ENCODE results near the gene ATN1.
"Not testable (repeated sequence)": the region's sequence is repeated elsewhere in the genome, so short reads cannot be mapped to it uniquely, and the experiment has no call there.

The ATN1 gene, protein sequence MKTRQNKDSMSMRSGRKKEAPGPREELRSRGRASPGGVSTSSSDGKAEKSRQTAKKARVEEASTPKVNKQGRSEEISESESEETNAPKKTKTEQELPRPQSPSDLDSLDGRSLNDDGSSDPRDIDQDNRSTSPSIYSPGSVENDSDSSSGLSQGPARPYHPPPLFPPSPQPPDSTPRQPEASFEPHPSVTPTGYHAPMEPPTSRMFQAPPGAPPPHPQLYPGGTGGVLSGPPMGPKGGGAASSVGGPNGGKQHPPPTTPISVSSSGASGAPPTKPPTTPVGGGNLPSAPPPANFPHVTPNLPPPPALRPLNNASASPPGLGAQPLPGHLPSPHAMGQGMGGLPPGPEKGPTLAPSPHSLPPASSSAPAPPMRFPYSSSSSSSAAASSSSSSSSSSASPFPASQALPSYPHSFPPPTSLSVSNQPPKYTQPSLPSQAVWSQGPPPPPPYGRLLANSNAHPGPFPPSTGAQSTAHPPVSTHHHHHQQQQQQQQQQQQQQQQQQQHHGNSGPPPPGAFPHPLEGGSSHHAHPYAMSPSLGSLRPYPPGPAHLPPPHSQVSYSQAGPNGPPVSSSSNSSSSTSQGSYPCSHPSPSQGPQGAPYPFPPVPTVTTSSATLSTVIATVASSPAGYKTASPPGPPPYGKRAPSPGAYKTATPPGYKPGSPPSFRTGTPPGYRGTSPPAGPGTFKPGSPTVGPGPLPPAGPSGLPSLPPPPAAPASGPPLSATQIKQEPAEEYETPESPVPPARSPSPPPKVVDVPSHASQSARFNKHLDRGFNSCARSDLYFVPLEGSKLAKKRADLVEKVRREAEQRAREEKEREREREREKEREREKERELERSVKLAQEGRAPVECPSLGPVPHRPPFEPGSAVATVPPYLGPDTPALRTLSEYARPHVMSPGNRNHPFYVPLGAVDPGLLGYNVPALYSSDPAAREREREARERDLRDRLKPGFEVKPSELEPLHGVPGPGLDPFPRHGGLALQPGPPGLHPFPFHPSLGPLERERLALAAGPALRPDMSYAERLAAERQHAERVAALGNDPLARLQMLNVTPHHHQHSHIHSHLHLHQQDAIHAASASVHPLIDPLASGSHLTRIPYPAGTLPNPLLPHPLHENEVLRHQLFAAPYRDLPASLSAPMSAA (N-terminal part only)

DNA sequence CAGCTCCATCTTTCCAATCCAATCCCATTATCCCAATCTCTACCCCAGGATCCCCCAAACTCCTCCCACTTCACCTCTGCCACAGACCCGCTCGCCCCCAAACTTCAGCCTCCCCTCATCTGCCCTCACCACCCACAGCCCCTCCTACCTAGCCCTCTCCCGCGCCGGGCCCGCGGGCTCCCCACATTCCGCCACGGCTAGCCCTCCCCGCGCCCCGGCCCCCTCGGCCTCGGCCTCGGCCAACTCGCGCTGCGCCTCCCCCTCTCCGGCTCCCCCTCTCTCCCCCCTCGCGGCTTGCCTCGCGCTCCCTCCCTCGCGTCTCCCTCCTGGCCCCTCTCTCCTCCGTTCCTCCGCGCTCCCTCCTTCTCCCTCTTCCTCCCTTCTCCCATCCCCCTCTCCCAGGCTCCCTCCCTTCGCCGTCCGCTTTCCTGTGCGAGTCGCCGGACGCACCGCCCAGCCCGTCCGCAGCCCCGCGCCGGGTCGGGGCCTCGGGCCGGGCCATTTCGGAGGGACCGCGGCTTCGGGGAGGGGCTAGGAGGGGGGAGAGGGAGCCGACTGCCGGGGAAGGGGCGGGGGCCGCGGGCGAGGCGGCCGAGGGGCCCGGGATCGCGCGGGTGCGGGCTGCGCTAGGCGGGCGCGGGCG lies at the start of gene ATN1:
Gene ATN1, plus strand, starts transcription at position 581 of the 643 bp plus-strand sequence. CDS start 6,043 bp downstream, outside the sequence.
- DNase-seq: peak; percentile 60

DNA sequence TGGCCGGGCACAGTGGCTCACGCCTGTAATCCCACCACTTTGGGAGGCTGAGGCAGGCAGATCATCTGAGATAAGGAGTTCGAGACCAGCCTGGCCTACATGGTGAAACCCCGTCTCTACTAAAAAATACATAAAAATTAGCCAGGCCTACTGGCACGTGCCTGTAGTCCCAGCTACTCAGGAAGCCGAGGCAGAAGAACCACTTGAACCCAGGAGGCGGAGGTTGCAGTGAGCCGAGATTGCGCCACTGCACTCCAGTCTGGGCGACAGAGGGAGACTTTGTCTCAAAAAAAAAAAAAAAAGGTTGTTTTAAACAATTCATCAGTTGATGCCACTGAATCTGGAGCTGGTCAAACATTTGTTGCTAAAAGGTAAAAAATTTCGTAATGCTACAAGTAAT lies 47.9 kb upstream of the ATN1 start:
- DNase-seq: not testable (repeated sequence)

DNA sequence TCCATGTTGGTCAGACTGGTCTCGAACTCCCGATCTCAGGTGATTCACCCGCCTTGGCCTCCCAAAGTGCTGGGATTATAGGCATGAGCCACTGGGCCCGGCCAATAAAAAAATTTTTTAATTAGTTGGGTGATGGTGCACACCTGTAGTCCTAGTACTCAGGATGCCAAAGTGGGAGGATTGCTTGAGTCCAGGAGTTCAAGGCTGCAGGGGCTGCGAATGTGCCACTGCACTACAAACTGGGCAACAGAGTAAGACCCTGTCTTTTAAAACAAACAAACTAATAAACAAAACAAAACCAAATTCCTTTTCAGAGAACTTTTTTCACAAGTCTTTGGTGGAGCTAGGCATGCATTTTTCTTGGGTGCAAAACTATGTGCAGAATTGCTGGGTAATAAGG lies 44.5 kb upstream of the ATN1 start:
- DNase-seq: no peak

DNA sequence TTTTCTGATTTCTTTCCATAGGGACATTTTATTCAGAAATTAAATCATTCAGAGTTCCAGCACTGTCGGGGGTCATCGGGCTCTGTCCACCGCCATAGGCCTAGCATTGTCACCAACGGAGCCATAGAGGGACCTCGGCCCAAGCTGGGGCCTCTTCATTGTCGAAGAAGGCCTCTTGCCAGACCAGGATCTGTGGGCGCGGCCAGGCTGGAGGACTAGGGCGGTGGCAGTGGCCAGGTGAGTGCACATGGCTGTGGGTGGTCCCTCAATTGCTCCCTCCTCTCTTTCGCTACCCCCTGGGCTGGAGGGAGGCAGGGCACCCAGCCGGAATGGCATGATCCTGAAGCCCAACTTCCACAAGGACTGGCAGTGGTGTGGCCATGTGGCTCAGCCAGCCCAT lies 44.1 kb upstream of the ATN1 start:
- no peak for DNase-seq

DNA sequence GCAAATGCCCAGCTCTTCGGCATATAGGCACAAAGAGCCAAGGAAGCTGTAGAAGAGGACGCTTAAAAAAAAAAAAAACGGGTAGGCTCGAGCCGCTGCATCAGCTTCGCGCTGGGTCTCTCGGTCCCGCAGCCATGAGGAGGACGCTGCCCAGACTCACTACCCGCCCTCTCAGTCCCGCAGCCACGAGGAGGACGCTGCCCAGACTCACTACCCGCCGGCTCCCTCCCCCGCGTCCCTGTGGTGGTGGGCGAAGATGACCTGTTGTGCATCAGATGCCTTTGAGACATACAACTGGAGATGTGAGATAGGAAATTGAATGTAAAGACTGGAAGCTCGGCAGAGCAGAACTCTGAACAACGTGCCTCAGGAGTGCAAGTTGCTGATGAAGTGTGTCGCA lies 43.2 kb upstream of the ATN1 start:
- DNase-seq: no peak

DNA sequence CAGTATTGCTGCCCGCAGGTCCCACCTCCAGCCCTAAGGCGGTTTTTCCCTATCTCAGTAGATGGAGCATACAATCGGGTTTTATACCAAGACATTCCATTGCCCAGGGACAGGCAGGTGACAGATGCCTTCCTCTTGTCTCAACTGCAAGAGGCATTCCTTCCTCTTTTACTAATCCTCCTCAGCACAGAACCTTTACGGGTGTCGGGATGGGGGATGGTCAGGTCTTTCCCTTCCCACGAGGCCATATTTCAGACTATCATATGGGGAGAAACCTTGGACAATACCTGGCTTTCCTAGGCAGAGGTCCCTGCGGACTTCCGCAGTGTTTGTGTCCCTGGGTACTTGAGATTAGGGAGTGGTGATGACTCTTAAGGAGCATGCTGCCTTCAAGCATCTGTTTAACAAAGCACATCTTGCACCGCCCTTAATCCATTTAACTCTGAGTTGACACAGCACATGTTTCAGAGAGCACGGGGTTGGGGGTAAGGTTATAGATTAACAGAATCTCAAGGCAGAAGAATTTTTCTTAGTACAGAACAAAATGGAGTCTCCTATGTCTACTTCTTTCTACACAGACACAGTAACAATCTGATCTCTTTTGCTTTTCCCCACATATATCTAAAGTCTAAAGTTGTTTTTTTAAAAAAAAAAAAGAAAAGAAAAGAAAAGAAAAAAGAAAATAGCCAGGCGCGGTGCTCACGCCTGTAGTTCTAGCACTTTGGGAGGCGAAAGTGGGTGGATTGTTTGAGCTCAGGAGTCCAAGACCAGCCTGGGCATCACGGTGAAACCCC lies 41.4 kb upstream of the ATN1 start:
- DNase-seq: not testable (repeated sequence)

DNA sequence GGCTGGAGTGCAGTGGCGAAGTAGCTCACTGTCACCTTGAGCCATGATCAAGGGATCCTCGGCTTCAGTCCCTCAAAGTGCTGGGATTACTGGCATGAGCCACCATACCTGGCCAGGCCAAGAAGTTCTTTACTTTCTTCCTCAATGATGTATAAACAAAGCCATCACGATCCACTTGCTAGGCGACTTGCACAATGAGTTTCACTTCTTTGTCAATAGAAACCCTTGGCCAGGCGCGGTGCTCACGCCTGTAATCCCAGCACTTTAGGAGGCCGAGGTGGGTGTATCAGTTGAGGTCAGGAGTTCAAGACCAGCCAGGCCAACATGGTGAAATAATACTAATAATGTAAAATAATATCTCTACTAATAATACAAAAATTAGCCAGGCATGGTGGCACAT lies 40.3 kb upstream of the ATN1 start:
- DNase-seq: no peak

DNA sequence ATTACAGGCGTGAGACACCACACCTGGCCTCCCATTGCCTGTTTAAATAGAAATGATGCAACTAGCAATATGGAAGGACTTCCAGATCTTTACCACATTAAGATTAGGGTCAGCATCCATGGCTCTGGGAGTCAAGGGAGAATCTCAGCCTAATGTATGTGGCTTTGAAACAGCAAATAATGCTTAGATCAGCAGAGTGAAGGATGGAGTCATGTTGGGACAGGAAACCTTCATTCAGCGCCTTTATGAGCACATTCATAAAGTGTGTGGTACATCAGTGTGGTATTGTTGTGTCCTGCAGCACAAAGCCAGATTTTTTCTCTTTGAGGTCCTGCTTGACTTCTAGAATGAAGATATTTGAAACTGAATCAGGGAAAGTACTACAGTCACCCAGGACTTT lies 39.4 kb upstream of the ATN1 start:
- no peak for DNase-seq

DNA sequence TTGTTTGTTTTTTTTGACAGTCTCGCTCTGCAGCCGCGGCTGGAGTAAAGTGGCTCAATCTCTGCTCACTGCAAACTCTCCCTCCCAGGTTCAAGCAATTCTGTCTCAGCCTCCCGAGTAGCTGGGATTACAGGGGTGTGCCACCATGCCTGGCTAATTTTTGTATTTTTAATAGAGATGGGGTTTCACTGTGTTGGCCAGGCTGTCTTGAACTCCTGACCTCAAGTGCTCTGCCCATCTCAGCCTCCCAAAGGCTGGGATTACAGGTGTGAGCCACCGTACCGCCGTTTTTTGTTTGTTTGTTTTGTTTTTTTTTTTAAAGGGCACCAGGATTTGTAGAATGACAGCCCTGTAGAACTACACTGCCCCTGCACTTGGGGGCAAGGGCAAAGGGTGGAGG lies 39.0 kb upstream of the ATN1 start:
- not testable (repeated sequence) for DNase-seq

DNA sequence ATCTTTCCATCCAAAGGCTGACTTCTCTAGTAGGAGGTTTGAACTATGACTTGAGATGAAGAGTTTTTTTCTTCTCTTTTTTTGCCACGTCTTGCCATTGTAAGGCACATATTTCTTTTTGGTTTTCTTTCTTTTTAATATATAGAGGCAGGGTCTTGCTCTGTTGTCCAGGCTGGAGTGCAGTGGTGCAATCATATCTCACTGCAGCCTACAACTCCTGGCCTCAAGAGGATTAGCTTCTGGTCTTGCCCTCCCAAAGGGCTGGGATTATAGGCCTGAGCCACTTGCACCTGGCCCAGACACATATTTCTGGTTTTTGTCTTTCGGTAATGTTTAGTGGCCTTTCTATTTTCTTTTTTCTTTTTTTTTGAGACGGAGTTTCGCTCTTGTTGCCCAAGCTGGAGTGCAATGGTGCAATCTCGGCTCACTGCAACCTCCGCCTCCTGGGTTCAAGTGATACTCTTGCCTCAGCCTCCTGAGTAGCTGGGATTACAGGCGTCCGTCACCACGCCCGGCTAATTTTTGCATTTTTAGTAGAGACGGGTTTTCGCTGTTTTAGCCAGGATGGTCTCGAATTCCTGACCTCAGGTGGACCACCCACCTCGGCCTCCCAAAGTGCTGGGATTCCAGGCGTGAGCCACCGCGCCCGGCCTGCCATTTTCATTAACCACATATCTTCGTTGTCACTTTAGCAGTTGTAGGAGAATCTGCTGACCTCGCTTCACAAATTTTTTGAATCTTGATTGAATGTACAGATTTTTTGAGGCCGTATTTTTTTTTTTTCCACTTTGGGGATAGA lies 37.8 kb upstream of the ATN1 start:
- DNase-seq: not testable (repeated sequence)

DNA sequence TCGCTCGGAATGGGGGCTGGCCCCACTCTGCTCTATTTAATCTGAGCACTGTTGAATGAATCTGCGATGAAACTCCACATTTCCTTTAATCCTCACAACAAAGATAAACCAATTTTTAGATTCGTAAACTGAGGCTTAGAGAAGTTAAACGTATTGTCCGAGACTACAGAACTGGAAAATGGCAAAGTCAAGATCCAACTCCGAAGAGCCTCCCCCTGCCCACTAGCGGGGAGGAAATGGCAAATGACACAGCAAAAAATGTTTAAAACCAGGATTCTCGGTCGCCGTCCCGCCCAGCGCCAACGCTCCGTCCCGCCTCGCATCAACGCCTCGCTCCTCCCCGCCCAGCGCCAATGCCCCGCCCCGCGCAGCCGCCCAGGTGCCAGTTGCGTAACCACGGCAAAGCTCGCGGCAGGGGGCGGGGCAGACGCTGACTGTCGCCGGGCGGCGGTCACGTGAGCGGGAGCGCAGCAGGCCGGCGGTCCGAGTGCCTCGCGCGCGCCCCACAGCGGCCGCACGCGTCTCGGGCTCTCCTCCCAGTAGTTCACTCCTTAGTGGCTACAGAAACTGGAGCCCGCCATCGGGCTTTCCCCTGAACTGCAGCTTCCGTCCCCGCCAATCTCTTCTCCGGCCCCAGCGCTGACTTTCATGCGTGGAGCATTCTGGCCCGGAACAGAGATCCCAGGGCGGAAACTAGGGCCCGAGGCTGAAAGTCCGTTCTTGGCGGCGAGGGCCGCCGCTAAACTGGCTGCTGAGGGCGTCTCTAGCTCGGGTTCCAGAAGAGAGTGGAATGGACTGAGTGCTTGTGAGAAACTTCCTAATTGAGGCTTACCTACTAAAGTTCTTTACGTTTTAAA lies 36.7 kb upstream of the ATN1 start:
- DNase-seq: peak; percentile 98

DNA sequence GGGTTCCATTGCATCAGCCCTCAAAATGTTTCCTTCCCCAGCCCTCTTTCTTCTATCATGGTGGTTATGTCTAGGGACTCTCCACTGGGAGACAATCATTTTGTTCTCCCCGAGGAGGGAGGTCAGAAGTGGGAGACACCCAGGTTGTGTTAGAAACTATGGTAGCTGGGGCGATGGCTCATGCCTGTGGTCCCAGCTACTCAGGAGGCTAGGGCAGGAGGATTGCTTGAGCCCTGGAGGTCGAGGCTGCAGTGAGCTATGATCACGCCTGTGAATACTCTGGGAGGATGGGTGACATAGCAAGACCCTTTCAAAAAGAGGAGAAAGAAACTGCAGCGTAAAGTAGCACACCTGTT lies 36.1 kb upstream of the ATN1 start:
- no peak for DNase-seq

DNA sequence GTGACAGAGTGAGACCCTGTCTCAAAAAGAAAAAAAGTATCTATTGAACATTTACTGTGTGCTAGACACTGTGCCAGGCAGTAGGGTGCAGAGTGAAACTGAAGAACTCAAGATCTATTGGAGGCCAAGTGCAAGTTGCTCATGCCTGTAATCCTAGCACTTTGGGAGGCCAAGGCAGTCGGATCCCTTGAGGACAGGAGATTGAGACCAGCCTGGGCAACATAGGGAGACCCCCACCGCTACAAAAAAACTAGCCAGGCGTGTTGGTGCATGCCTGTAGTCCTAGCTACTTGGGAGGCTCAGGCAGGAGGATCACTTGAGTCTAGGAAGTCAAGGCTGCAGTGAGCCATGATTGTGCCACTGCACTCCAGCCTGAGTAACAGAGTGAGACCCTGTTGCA lies 35.1 kb upstream of the ATN1 start:
- not testable (repeated sequence) for DNase-seq

DNA sequence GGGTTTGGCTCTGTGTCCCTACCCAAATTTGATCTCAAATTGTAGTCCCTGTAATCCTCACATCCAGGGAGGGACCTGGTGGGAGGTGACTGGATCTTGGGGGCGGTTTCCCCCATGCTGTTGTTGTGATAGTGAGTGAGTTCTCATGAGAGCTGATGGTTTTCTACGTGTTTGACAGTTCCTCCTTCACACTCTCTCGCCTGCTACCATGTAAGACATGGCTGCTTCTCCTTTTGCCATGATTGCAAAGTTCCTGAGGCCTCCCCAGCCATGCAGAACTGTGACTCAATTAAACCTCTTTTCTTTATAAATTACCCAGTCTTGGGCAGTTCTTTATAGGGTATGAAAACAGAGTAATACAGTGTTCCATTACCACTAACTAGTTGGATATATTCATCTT lies 33.4 kb upstream of the ATN1 start:
- DNase-seq: no peak

DNA sequence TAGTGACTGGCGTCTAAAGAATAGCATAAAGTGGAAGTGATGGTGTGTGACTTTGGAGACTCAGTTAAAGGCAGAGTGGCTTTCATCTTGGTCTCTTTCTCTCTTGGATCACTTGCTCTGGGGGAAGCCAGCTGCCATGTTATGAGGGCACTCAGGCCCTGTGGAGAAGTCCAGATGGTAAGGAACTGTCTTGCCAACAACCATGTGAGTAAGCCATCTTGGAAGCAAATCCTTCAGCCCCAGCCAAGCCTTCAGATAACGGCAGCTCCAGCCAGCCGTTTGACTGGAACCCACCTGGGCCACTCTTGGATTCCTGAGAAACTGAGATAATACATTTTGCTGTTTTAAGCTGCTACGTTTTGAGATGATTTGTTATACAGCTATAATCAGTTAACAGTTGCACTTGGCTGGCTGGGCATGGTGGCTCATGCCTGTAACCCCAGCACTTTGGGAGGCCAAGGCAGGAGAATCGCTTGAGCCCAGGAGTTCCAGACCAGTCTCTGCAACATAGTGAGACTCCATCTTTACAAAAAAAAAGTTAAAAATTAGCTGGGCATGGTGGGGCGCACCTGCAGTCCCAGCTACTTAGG lies 30.8 kb upstream of the ATN1 start:
- DNase-seq: no peak

DNA sequence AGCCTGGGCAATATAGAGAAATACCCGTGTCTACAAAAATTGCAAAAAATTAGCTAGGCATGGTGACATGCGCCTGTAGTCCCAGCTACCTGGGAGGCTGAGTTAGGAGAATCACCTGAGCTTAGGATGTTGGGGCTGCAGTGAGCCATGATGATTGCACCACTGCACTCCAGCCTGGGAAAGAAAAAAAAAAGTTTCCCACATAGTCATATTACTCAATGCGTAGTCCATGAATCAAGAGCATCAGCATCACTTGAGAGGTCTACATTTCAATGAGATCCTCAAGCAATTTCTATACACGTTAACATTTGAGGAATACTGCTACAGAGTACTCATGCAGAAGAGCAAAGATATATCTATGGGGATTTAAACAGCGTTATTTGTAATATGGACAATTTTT lies 28.3 kb upstream of the ATN1 start:
- no peak for DNase-seq

DNA sequence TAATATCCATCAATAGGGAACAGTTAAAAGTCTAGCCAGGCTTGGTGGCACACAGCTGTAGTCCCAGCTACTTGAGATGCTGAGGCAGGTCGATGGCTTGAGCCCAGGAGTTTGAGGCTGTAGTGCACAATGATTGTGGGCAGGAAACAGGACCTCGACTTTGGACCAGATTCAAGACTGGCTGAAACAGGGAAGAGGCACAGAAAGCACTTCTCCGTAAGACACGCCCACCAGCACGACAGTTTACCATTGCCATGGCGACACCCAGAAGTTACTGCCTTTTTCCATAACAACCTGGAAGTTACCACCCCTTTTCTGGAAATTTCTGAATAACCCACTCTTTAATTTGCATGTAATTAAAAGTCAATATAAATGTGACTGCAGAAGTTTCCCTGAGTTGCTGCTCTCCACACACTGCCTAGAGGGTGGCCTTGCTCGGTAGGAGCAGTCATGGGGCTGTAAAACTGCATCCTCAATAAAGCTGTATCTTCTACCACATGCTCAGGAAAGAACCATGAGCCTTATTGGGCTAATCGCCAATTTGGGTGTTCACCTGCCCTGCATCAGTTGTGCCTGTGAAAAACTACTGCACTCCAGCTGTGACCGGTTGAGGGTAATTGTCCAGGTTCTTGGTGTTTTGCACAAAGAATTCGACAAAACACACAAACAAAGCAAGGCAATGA lies 27.8 kb upstream of the ATN1 start:
- no peak for DNase-seq

DNA sequence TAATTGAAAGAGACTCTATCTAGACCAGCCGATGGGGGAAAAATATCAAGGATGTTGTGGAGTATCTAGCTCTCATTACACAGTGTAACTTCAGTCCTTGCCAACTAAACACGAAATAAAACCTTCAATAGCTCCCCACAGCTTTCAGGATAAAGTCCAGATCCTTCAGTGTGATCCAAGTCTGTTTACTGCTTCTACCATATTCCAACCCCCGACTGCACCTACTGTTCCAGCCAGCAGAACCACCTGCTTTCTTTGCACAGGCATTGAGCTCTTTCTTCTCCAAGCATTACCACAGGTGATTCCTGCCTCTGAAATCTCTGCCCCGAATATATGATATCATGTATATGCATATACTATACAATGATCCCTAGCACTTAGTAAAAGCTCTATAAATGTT lies 25.3 kb upstream of the ATN1 start:
- no peak for DNase-seq

DNA sequence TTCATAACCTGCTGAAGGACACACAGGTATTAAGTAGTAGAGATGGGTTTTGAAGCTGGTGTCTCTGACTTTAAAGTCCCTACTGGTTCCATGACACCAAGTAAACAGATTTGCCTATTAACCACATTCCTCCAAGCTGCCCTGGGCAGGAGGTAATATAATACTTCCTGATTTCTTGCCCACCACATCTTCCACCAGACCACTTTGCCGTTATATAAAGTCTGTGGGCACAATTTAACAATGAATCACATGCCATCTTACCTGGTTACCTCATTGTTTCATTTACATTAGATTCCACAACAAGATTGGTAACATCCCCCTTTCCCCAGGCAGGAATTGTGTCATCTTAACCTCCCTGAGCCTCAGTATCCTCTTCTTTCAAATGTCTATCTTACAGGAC lies 24.0 kb upstream of the ATN1 start:
- no peak for DNase-seq

Data from NCI-H1105 (cell line).